K562 (cell line): ENCODE measurements around the gene IL20. TPM values are rescaled to one million over a fixed set of nuclear protein-coding genes. Genes with fewer than 3 reads are reported as not detected.

ENCODE experiments used
- BDP1 ChIP-seq: IDR thresholded peaks from 3 replicates; pipeline ENCODE4 v1.6.1; 2011; ENCODE audit not compliant: insufficient read length, insufficient read depth
- DNMT1 ChIP-seq: fragments of 450-650 bp; IDR thresholded peaks from 2 replicates; pipeline ENCODE4 v1.6.1; 2016; ENCODE audit warnings: antibody characterized with exemption, mild to moderate bottlenecking
- EHMT2 ChIP-seq: fragments of 450-650 bp; IDR thresholded peaks from 2 replicates; pipeline ENCODE4 v1.6.1; 2018; ENCODE audit warnings: antibody characterized with exemption
- FOXM1 ChIP-seq, 2 experiments: fragments of 450-650 bp in 1 of 2; sonication (generic) in 1 of 2; formaldehyde crosslinking in 1 of 2; IDR thresholded peaks; 2 replicates each; pipeline versions ENCODE4 v1.6.1 to v1.9.0; 2017 to 2022; ENCODE audit warnings: low read depth in 2 of 2, mild to moderate bottlenecking in 2 of 2, missing genetic modification reagents in 1 of 2, moderate library complexity in 1 of 2
- FOXP1 ChIP-seq: sonication (generic); formaldehyde crosslinking; IDR thresholded peaks from 2 replicates; pipeline ENCODE4 v1.8.0; 2022; ENCODE audit warnings: mild to moderate bottlenecking, missing genetic modification reagents
- HDAC8 ChIP-seq: fragments of 450-650 bp; IDR thresholded peaks from 2 replicates; pipeline ENCODE4 v1.6.1; 2016; ENCODE audit warnings: mild to moderate bottlenecking, missing genetic modification characterization, moderate library complexity, missing compliant biosample characterization
- ZNF586 ChIP-seq: fragments of 450-650 bp; formaldehyde crosslinking; conservative IDR thresholded peaks from 2 replicates; pipeline ENCODE4 v1.4.0; 2020; ENCODE audit warnings: mild to moderate bottlenecking, moderate library complexity
- ZNF780A ChIP-seq: fragments of 250-450 bp; sonication (Bioruptor Pico); IDR thresholded peaks from 2 replicates; pipeline ENCODE4 v1.5.0; 2021; ENCODE audit warnings: mild to moderate bottlenecking
- polyA plus RNA-seq, 8 experiments: library from polyadenylated mRNA; depleted of rRNA in 4 of 8; stranded (reverse) in 5 of 8; unstranded in 3 of 8; fragments of >200 nt; fragmentation: Nextera tagmentation in 2 of 8; fragmentation: Illumina TruSeq in 1 of 8; extraction: Ambion mirVana in 2 of 8; extraction: Trizol in 1 of 8; gene quantifications; 2 replicates each; pipeline versions ENCODE4 v1.2.1 to v1.2.3, GENCODE V29; 2011 to 2014; ENCODE audit warnings: inconsistent platforms in 1 of 8, missing spikeins in 1 of 8
- total RNA-seq, 7 experiments: library from RNA; depleted of rRNA in 6 of 7; stranded (reverse); fragments of >200 nt in 6 of 7; fragmentation: Illumina TruSeq in 2 of 7; extraction: Trizol in 2 of 7; gene quantifications; 2 replicates each; pipeline versions ENCODE4 v1.2.1 to v1.2.3, GENCODE V29; 2011 to 2021; ENCODE audit warnings: low replicate concordance in 1 of 7
- TF ChIP-seq, protein P1 (sequence below), 2 experiments: fragments of 450-650 bp; IDR thresholded peaks; 2 replicates each; pipeline ENCODE4 v1.6.1; 2016; ENCODE audit warnings: mild to moderate bottlenecking in 2 of 2, borderline replicate concordance in 1 of 2, low read depth in 1 of 2, moderate library complexity in 1 of 2
- TF ChIP-seq, protein P2 (sequence below): fragments of 450-650 bp; IDR thresholded peaks from 2 replicates; pipeline ENCODE4 v1.6.1; 2017; ENCODE audit warnings: antibody characterized with exemption, mild to moderate bottlenecking
- TF ChIP-seq, protein P3 (sequence below), 2 experiments: fragments of 450-650 bp; IDR thresholded peaks; 2 replicates each; pipeline ENCODE4 v1.6.1; 2016
- TF ChIP-seq, protein P4 (sequence below): fragments of 450-650 bp; IDR thresholded peaks from 2 replicates; pipeline ENCODE4 v1.6.1; 2016; ENCODE audit warnings: borderline replicate concordance

Gene IL20
- total and polyA plus RNA-seq, 9 of the 15 experiments (the other 6 are each of a cell fraction or from before 2014, with no cell fraction given), result not detected

DNA sequence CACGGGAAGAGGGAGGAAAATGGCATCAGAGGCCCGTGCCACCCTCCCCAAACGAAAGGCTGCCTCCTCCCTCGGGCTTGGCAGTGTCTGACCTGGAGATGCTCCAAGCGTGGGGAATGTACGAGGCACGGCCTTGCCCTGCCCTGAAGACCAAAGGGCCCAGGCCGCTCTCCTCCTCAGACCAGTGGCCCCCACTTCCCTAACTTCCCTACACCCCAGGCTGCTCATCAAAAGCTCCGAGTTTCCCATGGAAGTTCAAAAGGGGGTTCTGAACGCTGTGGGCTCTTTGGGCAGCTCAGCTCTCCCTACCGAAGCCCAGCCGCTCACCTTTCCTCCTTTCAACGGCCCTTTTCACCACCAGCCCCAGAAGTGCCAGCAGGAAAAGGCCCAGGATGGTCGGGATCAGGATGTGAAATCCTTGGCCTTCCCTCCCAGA, 44.5 kb downstream of the IL20 start (continued):
- TF ChIP-seq, protein P1, sequence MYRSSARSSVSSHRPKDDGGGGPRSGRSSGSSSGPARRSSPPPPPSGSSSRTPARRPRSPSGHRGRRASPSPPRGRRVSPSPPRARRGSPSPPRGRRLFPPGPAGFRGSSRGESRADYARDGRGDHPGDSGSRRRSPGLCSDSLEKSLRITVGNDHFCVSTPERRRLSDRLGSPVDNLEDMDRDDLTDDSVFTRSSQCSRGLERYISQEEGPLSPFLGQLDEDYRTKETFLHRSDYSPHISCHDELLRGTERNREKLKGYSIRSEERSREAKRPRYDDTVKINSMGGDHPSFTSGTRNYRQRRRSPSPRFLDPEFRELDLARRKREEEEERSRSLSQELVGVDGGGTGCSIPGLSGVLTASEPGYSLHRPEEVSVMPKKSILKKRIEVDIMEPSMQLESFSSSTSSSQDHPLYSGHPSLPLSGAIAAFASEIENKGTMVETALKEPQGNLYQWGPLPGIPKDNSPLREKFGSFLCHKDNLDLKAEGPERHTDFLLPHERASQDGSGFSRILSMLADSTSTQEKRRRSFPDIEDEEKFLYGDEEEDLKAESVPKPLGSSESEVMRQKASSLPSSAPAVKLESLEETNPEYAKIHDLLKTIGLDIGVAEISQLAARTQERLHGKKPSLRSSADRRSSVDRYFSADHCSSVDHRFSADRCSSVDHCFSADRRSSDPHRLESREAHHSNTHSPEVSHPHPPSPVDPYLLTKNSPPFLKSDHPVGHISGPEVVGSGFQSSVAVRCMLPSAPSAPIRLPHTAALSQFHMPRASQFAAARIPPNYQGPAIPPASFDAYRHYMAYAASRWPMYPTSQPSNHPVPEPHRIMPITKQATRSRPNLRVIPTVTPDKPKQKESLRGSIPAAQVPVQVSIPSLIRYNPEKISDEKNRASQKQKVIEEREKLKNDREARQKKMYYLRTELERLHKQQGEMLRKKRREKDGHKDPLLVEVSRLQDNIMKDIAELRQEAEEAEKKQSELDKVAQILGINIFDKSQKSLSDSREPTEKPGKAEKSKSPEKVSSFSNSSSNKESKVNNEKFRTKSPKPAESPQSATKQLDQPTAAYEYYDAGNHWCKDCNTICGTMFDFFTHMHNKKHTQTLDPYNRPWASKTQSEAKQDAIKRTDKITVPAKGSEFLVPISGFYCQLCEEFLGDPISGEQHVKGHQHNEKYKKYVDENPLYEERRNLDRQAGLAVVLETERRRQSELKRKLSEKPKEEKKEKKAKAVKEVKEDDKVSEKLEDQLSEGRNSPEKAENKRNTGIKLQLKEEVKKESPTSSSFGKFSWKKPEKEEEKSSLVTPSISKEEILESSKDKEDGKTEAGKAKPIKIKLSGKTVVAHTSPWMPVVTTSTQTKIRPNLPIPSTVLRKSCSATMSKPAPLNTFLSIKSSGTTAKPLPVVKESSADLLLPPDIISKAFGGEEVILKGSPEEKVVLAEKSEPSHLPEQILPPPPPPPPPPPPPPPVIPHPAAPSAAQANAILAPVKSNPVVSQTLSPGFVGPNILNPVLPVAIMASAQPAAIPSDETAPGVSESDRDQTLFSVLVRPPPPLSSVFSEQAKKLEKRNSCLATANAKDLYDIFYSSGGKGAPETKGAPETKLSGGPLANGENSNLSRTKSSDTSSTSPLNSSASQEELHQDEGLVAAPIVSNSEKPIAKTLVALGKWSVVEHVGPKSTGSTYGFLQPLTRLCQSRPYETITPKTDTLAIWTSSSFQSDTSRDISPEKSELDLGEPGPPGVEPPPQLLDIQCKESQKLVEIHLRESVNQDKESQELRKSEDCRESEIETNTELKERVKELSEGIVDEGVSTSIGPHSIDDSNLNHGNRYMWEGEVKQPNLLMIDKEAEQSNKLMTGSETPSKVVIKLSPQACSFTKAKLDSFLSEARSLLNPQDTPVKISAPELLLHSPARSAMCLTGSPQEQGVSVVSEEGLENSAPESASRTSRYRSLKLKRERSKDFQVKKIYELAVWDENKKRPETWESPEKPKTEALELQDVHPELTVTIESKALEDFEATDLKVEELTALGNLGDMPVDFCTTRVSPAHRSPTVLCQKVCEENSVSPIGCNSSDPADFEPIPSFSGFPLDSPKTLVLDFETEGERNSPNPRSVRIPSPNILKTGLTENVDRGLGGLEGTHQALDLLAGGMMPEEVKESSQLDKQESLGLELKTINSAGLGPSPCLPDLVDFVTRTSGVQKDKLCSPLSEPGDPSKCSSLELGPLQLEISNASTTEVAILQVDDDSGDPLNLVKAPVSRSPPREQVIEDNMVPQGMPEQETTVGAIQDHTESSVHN (IDR thresholded peaks at IDR 0.05; ENCODE audit: borderline replicate concordance in 1 of 2, low read depth in 1 of 2), result no peak
- TF ChIP-seq, protein P2, sequence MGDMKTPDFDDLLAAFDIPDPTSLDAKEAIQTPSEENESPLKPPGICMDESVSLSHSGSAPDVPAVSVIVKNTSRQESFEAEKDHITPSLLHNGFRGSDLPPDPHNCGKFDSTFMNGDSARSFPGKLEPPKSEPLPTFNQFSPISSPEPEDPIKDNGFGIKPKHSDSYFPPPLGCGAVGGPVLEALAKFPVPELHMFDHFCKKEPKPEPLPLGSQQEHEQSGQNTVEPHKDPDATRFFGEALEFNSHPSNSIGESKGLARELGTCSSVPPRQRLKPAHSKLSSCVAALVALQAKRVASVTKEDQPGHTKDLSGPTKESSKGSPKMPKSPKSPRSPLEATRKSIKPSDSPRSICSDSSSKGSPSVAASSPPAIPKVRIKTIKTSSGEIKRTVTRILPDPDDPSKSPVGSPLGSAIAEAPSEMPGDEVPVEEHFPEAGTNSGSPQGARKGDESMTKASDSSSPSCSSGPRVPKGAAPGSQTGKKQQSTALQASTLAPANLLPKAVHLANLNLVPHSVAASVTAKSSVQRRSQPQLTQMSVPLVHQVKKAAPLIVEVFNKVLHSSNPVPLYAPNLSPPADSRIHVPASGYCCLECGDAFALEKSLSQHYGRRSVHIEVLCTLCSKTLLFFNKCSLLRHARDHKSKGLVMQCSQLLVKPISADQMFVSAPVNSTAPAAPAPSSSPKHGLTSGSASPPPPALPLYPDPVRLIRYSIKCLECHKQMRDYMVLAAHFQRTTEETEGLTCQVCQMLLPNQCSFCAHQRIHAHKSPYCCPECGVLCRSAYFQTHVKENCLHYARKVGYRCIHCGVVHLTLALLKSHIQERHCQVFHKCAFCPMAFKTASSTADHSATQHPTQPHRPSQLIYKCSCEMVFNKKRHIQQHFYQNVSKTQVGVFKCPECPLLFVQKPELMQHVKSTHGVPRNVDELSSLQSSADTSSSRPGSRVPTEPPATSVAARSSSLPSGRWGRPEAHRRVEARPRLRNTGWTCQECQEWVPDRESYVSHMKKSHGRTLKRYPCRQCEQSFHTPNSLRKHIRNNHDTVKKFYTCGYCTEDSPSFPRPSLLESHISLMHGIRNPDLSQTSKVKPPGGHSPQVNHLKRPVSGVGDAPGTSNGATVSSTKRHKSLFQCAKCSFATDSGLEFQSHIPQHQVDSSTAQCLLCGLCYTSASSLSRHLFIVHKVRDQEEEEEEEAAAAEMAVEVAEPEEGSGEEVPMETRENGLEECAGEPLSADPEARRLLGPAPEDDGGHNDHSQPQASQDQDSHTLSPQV, result no peak
- TF ChIP-seq FOXP1 (no peak), DNMT1 (no peak), FOXM1 (IDR thresholded peaks at IDR 0.05; ENCODE audit: low read depth) (no peak), FOXM1 (CRISPR knock-in tag; IDR thresholded peaks at IDR 0.05; ENCODE audit: low read depth) (no peak), ZNF780A (no peak), EHMT2 (no peak), ZNF586 (CRISPR knock-in tag) (no peak), BDP1 (no peak), HDAC8 (tag) (no peak)
- TF ChIP-seq, protein P3, sequence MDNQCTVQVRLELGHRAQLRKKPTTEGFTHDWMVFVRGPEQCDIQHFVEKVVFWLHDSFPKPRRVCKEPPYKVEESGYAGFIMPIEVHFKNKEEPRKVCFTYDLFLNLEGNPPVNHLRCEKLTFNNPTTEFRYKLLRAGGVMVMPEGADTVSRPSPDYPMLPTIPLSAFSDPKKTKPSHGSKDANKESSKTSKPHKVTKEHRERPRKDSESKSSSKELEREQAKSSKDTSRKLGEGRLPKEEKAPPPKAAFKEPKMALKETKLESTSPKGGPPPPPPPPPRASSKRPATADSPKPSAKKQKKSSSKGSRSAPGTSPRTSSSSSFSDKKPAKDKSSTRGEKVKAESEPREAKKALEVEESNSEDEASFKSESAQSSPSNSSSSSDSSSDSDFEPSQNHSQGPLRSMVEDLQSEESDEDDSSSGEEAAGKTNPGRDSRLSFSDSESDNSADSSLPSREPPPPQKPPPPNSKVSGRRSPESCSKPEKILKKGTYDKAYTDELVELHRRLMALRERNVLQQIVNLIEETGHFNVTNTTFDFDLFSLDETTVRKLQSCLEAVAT (IDR thresholded peaks at IDR 0.05), result no peak
- TF ChIP-seq, protein P4, sequence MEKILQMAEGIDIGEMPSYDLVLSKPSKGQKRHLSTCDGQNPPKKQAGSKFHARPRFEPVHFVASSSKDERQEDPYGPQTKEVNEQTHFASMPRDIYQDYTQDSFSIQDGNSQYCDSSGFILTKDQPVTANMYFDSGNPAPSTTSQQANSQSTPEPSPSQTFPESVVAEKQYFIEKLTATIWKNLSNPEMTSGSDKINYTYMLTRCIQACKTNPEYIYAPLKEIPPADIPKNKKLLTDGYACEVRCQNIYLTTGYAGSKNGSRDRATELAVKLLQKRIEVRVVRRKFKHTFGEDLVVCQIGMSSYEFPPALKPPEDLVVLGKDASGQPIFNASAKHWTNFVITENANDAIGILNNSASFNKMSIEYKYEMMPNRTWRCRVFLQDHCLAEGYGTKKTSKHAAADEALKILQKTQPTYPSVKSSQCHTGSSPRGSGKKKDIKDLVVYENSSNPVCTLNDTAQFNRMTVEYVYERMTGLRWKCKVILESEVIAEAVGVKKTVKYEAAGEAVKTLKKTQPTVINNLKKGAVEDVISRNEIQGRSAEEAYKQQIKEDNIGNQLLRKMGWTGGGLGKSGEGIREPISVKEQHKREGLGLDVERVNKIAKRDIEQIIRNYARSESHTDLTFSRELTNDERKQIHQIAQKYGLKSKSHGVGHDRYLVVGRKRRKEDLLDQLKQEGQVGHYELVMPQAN, result no peak
